GM13977 (cell line): ENCODE results near the gene RIPOR2.

Experiments used
- DNase-seq: peaks from one replicate; pipeline ENCODE4 v3.0.0; 2012; ENCODE audit warnings: low spot score
- in situ Hi-C: fragments of 300-500 bp; cut with MboI; formaldehyde crosslinking; loops from one replicate; pipeline ENCODE4 v1.12.0; 2022; ENCODE audit warnings: low sequenced_read_pairs, low pct_unique_long_range_greater_than_20kb, mixed read lengths, inconsistent platforms; ENCODE audit not compliant: unreplicated experiment
- TF ChIP-seq, protein P1 (sequence below): IDR thresholded peaks from 2 replicates; pipeline ENCODE4 v1.5.1; 2012; ENCODE audit warnings: mild to moderate bottlenecking, control low read depth; ENCODE audit not compliant: insufficient read depth; ENCODE audit errors: extremely low read depth, missing control alignments

RIPOR2 gene

DNA sequence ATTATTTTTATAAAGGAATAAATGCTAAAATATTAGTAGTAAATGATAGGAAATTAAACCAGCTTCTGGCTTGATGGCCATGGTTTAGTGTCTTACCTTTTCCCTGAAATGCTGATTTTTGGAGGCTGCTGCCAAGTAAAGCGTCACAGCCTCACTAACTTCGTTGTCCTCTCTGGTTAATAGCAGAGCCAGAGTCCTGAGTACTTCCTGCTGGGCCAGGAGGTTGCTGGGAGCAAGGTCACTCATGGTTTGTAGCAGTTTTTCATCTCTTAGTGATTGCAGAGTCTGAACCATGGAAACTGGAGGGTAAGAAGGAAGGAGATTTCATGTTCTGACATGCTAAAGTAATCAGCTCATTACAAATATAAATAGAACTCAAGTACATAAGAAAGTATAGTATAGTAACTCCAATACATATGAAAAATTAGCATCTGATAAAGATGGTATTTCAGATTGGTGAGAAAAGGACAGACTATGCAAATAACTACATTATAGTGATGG is 110.6 kb downstream of the RIPOR2 start:
- in situ Hi-C loops = no loop called here
- DNase-seq = no peak
- TF ChIP-seq, protein P1, sequence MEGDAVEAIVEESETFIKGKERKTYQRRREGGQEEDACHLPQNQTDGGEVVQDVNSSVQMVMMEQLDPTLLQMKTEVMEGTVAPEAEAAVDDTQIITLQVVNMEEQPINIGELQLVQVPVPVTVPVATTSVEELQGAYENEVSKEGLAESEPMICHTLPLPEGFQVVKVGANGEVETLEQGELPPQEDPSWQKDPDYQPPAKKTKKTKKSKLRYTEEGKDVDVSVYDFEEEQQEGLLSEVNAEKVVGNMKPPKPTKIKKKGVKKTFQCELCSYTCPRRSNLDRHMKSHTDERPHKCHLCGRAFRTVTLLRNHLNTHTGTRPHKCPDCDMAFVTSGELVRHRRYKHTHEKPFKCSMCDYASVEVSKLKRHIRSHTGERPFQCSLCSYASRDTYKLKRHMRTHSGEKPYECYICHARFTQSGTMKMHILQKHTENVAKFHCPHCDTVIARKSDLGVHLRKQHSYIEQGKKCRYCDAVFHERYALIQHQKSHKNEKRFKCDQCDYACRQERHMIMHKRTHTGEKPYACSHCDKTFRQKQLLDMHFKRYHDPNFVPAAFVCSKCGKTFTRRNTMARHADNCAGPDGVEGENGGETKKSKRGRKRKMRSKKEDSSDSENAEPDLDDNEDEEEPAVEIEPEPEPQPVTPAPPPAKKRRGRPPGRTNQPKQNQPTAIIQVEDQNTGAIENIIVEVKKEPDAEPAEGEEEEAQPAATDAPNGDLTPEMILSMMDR = no peak

DNA sequence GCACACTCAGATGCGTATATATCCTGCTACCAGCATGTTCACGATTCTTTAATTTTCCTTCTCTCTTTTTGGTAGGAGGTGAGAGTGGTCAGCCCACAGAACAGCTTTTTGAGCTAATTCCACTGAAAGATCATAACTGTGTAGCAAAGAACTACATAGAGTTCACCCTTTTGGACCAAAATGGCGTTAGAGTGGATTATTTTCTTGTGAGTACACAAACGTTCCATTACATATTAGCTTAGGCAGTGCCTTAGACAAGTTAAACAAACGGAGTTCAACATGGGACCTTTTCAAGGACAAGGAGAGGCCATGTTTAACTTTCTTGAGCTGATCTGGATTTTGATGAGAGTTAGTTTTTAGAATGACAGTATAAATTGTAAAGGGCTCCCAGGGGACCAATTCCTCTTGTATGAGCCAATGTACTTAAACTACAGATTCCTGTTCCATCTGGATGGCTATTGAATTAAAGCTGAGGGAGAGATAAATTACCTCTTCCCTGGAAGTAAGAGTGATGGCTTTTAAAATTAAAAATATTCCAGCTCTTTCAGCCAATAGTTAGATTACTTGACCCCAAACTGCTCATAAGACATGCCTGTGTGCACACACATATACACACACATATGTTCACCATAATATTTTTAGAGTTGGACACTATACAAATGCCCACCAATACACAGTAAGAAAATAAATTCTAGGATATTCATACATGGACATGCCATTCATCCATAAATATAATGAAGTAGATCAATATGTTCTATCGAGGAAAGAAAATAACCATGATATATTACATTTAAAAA is 111.4 kb downstream of the RIPOR2 start:
- in situ Hi-C loops = no loop called here
- TF ChIP-seq, protein P1 = no peak
- DNase-seq = no peak

DNA sequence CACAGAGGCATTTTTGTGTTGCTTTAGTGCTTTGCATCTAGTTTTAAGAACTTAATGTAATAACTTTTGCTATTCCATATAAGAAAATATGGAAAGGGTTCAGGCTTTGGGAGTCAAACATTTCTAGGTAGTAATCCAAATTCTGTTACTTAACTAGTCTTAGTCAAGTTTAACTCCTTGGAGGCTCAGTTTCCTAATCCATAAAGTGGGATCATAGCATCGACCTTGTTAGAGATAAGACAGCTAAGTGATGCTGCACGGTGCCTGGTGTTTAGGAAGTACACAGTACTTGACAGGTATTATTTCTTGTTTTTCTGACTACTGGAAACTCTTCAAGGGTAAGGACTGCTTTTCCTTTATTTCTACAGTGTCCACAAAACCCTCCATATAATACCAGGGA is 112.6 kb downstream of the RIPOR2 start:
- TF ChIP-seq, protein P1 = no peak
- no peak for DNase-seq
- in situ Hi-C loops = no loop called here

DNA sequence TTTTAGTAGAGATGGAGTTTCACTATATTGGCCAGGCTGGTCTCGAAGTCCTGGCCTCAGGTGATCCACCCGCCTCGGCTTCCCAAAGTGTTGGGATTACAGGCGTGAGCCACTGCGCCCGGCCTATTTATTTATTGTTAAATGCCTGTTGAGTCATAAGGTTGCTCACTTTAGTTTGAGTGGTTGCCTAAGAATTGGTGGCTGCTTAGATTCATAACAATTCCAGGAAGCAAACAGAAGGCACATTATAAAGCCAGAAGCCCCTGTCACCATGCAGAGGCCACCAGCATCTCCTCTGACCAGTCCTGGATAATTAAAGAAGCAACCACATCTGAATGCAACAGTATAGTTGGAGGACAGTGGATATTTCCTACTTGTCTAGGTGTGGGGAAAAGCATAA is 113.1 kb downstream of the RIPOR2 start:
- in situ Hi-C loops = no loop called here
- DNase-seq = no peak
- TF ChIP-seq, protein P1 = no peak

DNA sequence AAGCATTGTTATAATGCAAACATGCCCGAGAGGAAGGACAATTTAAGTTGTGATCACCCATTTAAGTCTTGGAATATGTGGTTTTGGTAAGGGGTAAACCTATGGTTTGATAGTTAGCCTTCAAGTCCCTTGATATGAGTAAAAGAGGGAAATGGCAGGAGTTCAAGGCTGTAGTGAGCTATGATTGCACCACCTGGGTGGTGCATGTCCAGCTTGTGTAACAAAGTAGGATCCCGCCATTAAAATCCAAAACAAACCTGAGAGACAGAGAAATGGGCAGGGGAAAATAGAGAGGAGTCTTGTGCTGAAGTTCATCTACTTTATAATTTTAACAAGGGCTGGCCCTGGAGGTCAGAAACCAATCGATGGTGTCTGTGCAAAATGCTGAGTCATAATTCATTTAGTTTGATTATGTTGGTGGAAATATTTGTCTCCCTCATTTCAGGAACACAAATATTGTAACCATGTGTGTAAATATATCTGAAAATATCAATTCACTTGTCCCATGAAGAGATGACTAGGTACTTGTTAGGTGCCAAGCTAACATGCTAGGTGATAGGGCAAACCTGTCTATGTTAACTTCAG is 113.8 kb downstream of the RIPOR2 start:
- DNase-seq = no peak
- in situ Hi-C loops = no loop called here
- TF ChIP-seq, protein P1 = no peak

DNA sequence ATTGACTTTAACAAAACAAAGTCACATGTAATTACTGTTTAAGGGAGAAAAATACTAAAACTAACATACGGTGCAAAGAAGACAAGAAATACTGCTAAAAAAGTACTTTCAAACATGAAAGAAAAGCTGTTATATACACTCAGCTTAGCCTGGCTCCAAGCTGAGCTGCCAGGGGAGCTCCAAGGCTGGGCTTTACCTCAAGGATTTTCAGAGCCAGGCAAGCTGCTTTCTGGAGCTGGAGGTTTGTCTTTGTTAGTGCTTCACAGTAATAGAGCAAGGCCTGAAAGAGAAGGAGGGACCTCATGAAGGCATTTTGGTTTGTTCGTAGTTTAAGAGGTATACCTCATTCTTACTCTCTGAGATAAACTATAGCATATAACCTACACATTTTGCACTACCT is 117.4 kb downstream of the RIPOR2 start:
- TF ChIP-seq, protein P1 = no peak
- no peak for DNase-seq
- in situ Hi-C loops = no loop called here
